ENCODE measurements around the gene IFIT1B. TPM values are rescaled to one million over a fixed set of nuclear protein-coding genes. Genes with fewer than 3 reads are reported as not detected.

The IFIT1B gene
- total RNA-seq, 1 donor, result under 0.01 TPM

Other genes starting within 250 kb of the IFIT1B start
- gene CH25H, start 170.7 kb upstream of the IFIT1B start, total RNA-seq, result not detected
- 37.2 TPM for gene LIPA, start 126.3 kb upstream of the IFIT1B start, total RNA-seq
- 3.0 TPM for gene IFIT2, start 76.0 kb upstream of the IFIT1B start, total RNA-seq
- 11.6 TPM for gene IFIT3, start 50.1 kb upstream of the IFIT1B start, total RNA-seq
- gene IFIT1, start 14.6 kb downstream of the IFIT1B start, total RNA-seq, result 4.6 TPM
- 9.2 TPM for gene IFIT5, start 36.5 kb downstream of the IFIT1B start, total RNA-seq
- gene SLC16A12, start 157.5 kb downstream of the IFIT1B start, total RNA-seq, result not detected